Subcutaneous abdominal adipose tissue (tissue), 5 donors: ENCODE measurements around the gene TNXB.

Source experiments
- H3K27ac ChIP-seq: one replicate; pipeline ENCODE4 v1.7.0; 2013; ENCODE audit warnings: low read depth, mild to moderate bottlenecking, inconsistent platforms, low read length, moderate library complexity
- H3K27me3 ChIP-seq, 5 donors: one replicate each; pipeline ENCODE4 v1.7.0; 2013; ENCODE audit warnings: low read length in 5 of 5, inconsistent platforms in 1 of 5; ENCODE audit not compliant: control insufficient read depth in 5 of 5, insufficient read depth in 4 of 5
- H3K36me3 ChIP-seq, 5 donors: one replicate each; pipeline ENCODE4 v1.7.0; 2013; ENCODE audit warnings: low read length in 5 of 5; ENCODE audit not compliant: control insufficient read depth in 5 of 5, insufficient read depth in 5 of 5
- H3K4me1 ChIP-seq, 5 donors: one replicate each; pipeline ENCODE4 v1.7.0; 2013; ENCODE audit warnings: low read length in 5 of 5, mild to moderate bottlenecking in 3 of 5, moderate library complexity in 1 of 5; ENCODE audit not compliant: control insufficient read depth in 5 of 5, insufficient read depth in 5 of 5
- H3K4me3 ChIP-seq, 5 donors: one replicate each; pipeline ENCODE4 v1.7.0; 2013; ENCODE audit warnings: low read length in 5 of 5, low read depth in 1 of 5
- H3K9ac ChIP-seq, 5 donors: one replicate each; pipeline ENCODE4 v1.7.0; 2013; ENCODE audit warnings: low read length in 5 of 5, mild to moderate bottlenecking in 4 of 5, moderate library complexity in 3 of 5
- H3K9me3 ChIP-seq, 5 donors: one replicate each; pipeline ENCODE4 v1.7.0; 2013; ENCODE audit warnings: low read length in 5 of 5; ENCODE audit not compliant: control insufficient read depth in 5 of 5
- donor health status: healthy.
- donor health status: healthy.
- donor health status: healthy.
- donor health status: healthy.
- donor health status: healthy.

TNXB gene

GRCh38 chr6:32087574-32088486 is 21.3 kb downstream of the TNXB start:
- Histone ChIP-seq H3K4me1 (peaks cover 0 to 33% (median 14%) of the 10 kb centered on the region in 5 donors), H3K9me3 (no peaks in the 10 kb centered on the region), H3K36me3 (peaks cover 0 to 58% (median 13%) of the 10 kb centered on the region in 5 donors), H3K27me3 (peaks cover 0 to 25% (median 10%) of the 10 kb centered on the region in 5 donors), H3K27ac (peak overlapping the region; percentile 37), H3K4me3 (no peak overlapping the region), H3K9ac (no peak overlapping the region)

- peak overlapping the region in 2 of 5 donors; percentile 14 to 27 for H3K4me3 ChIP-seq
- peaks cover 0 to 28% (median 10%) of the 10 kb centered on the region in 5 donors for H3K27me3 ChIP-seq
- H3K4me1 ChIP-seq, result peaks cover 2 to 34% (median 18%) of the 10 kb centered on the region in 5 donors
- H3K9ac ChIP-seq, result no peak overlapping the region
- peak overlapping the region; percentile 9 for H3K27ac ChIP-seq
- H3K36me3 ChIP-seq, result peaks cover 0 to 60% (median 22%) of the 10 kb centered on the region in 5 donors
- H3K9me3 ChIP-seq, result no peaks in the 10 kb centered on the region
These were observed 22.2 kb downstream of the TNXB start for GRCh38 chr6:32086661-32087573.

- peaks cover 0 to 65% (median 27%) of the 10 kb centered on the region in 5 donors for H3K36me3 ChIP-seq
- H3K4me1 ChIP-seq, result peaks cover 2 to 41% (median 24%) of the 10 kb centered on the region in 5 donors
- H3K9me3 ChIP-seq, result no peaks in the 10 kb centered on the region
- H3K27me3 ChIP-seq, result peaks cover 0 to 32% (median 15%) of the 10 kb centered on the region in 5 donors
- H3K4me3 ChIP-seq, result no peak overlapping the region
- H3K27ac ChIP-seq, result peak overlapping the region; percentile 9
- H3K9ac ChIP-seq, result no peak overlapping the region
These were observed 23.2 kb downstream of the TNXB start for GRCh38 chr6:32085759-32086459.

GRCh38 chr6:32084780-32085179 is 24.4 kb downstream of the TNXB start:
- Histone ChIP-seq H3K27ac (no peak overlapping the region), H3K9me3 (no peaks in the 10 kb centered on the region), H3K4me1 (peaks cover 2 to 44% (median 27%) of the 10 kb centered on the region in 5 donors), H3K4me3 (no peak overlapping the region), H3K9ac (no peak overlapping the region), H3K27me3 (peaks cover 0 to 33% (median 19%) of the 10 kb centered on the region in 5 donors), H3K36me3 (peaks cover 0 to 62% (median 29%) of the 10 kb centered on the region in 5 donors)

- H3K4me3 ChIP-seq, result no peak overlapping the region
- H3K9me3 ChIP-seq, result no peaks in the 10 kb centered on the region
- no peak overlapping the region for H3K9ac ChIP-seq
- H3K27ac ChIP-seq, result no peak overlapping the region
- H3K36me3 ChIP-seq, result peaks cover 0 to 65% (median 31%) of the 10 kb centered on the region in 5 donors
- peaks cover 2 to 41% (median 27%) of the 10 kb centered on the region in 5 donors for H3K4me1 ChIP-seq
- H3K27me3 ChIP-seq, result peaks cover 0 to 33% (median 19%) of the 10 kb centered on the region in 5 donors
These were observed 25.0 kb downstream of the TNXB start for GRCh38 chr6:32083812-32084768.

- Histone ChIP-seq H3K36me3 (peaks cover 0 to 67% (median 30%) of the 10 kb centered on the region in 5 donors), H3K4me1 (peaks cover 2 to 41% (median 27%) of the 10 kb centered on the region in 5 donors), H3K4me3 (no peak overlapping the region), H3K27me3 (peaks cover 0 to 33% (median 17%) of the 10 kb centered on the region in 5 donors), H3K9me3 (no peaks in the 10 kb centered on the region), H3K9ac (no peak overlapping the region), H3K27ac (peak overlapping the region; percentile 13)
These were observed 26.2 kb downstream of the TNXB start for GRCh38 chr6:32082935-32083334.

GRCh38 chr6:32082478-32082877 is 26.7 kb downstream of the TNXB start:
- Histone ChIP-seq H3K9me3 (no peaks in the 10 kb centered on the region), H3K4me3 (no peak overlapping the region), H3K27me3 (peaks cover 0 to 33% (median 17%) of the 10 kb centered on the region in 5 donors), H3K36me3 (peaks cover 0 to 67% (median 30%) of the 10 kb centered on the region in 5 donors), H3K4me1 (peaks cover 2 to 41% (median 27%) of the 10 kb centered on the region in 5 donors), H3K9ac (no peak overlapping the region), H3K27ac (peak overlapping the region; percentile 13)

GRCh38 chr6:32081168-32081990 is 27.8 kb downstream of the TNXB start:
- no peaks in the 10 kb centered on the region for H3K9me3 ChIP-seq
- peak overlapping the region; percentile 57 for H3K27ac ChIP-seq
- H3K36me3 ChIP-seq, result peaks cover 0 to 64% (median 30%) of the 10 kb centered on the region in 5 donors
- H3K27me3 ChIP-seq, result peaks cover 0 to 24% (median 17%) of the 10 kb centered on the region in 5 donors
- H3K4me3 ChIP-seq, result no peak overlapping the region
- H3K4me1 ChIP-seq, result peaks cover 2 to 32% (median 19%) of the 10 kb centered on the region in 5 donors
- H3K9ac ChIP-seq, result no peak overlapping the region
